GM12801 (cell line): ENCODE results near the gene GALNT9.

Source experiments
- TF ChIP-seq, protein P1 (sequence below): IDR thresholded peaks from one replicate; pipeline ENCODE4 v1.5.1; 2011; ENCODE audit warnings: control low read depth; ENCODE audit not compliant: insufficient read length; ENCODE audit errors: extremely low read depth

The GALNT9 gene

DNA sequence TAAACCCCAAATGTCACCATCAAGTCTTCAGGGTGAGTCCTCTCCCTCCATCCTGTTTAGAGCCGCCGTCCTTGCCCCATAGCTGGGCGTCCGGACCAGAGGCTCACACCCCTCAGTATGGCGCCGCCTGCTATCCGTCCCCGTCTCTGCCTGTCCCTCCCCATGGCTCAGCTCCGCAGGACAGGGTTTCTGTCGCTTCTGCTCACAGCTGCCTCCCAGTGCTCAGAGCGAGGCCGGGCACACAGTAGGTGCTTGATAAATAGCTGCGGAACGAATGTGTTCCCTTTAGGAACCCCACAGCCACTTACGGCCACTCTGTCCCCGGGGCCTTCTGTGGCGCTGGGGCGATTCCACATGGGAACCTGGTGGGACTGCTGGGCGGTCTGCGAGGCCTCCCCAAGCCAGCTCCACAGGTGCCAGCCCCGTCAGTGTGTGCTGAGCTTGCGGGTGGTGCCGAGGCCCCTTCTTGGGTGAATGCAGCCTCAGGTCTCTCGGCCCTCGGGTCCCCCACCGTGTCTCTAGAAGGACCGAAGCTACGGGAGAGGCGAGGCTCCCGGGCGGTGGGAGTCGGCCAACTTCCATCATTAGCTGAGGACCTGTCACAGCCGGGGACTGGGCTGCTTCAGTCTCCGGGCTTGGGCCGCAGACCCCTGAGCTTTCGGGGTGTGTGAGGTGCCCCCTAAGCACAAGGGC is 122.2 kb downstream of the GALNT9 start:
- TF ChIP-seq, protein P1, sequence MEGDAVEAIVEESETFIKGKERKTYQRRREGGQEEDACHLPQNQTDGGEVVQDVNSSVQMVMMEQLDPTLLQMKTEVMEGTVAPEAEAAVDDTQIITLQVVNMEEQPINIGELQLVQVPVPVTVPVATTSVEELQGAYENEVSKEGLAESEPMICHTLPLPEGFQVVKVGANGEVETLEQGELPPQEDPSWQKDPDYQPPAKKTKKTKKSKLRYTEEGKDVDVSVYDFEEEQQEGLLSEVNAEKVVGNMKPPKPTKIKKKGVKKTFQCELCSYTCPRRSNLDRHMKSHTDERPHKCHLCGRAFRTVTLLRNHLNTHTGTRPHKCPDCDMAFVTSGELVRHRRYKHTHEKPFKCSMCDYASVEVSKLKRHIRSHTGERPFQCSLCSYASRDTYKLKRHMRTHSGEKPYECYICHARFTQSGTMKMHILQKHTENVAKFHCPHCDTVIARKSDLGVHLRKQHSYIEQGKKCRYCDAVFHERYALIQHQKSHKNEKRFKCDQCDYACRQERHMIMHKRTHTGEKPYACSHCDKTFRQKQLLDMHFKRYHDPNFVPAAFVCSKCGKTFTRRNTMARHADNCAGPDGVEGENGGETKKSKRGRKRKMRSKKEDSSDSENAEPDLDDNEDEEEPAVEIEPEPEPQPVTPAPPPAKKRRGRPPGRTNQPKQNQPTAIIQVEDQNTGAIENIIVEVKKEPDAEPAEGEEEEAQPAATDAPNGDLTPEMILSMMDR: no peak

DNA sequence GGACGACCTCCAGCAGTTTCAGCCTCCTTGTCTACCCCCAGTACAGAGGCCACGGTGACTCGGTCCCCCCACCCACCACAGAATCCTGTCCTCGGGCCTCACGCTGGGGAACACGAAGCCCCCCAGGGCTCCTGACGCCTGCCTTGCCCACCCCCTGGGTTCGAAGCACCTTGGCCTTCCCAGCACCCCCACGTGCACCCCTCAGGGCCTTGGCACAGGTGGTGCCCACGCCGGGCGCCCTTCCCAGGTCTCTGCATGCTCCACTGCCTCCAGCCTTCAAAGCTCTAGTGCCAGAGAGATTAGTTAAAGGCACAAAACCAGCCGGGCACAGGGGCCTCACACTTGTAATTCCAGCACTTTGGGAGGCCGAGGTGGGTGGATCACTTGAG is 123.3 kb downstream of the GALNT9 start:
- TF ChIP-seq, protein P1: no peak

DNA sequence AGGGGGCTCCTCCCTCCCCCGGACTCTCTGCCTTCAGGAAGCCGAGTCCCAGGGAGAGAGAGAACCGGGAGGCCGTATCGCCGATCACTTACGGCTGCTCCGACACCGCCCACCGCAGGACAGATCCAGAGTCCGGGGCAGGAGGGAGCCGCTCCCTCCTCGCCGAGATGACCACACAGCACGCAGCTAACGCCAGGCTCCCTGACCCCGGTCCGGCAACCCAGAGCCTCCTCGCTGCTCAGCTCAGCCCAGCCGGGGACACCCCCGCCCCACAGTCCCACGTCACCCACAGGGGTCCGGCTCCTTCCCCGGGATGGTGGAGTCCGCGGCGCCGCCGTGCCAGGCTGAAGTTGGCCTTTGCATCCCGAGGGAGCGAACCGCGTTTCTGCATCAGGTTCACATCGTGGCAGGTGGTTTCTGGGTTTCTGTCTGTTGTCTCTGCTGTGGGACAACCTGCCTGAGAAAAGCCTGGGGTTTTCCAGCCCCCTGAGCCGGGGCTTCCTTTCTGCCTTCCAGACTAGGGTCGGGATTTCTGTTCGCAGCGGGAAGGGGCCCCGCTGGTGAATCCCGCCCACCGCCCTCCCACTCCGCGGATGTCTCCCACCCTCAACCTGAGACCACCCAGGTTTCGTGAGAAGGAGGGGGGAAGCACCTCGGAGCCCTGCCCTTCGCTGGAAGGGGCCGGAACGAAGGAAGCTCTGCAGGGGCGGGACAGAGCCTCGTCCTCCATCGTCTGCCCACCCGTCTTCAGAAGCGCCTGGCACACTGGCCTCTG is 123.9 kb downstream of the GALNT9 start:
- TF ChIP-seq, protein P1: no peak

DNA sequence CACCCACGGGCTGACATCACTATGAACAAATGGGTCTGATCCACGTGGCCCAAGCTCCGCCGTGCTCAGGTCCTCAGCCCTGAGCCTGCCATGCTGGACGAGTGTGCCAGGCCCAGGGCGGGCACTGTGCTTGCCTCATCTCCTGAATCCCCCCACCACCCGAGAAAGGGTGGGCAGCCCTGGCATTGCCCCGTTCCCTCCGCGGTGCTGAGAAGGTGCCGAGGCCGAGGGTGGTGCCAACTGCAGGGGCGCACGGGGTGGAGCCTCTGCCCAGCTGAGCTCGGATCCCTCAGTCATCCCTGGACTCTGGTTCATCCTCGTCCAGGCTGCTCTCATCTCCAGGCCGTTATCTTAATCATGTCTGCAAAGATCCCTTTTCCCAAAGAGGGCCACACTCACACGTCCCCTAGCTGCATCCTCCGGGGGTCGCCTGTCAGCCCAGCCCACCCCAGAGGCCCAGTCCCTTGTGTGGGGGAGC is 124.6 kb downstream of the GALNT9 start:
- TF ChIP-seq, protein P1: no peak

DNA sequence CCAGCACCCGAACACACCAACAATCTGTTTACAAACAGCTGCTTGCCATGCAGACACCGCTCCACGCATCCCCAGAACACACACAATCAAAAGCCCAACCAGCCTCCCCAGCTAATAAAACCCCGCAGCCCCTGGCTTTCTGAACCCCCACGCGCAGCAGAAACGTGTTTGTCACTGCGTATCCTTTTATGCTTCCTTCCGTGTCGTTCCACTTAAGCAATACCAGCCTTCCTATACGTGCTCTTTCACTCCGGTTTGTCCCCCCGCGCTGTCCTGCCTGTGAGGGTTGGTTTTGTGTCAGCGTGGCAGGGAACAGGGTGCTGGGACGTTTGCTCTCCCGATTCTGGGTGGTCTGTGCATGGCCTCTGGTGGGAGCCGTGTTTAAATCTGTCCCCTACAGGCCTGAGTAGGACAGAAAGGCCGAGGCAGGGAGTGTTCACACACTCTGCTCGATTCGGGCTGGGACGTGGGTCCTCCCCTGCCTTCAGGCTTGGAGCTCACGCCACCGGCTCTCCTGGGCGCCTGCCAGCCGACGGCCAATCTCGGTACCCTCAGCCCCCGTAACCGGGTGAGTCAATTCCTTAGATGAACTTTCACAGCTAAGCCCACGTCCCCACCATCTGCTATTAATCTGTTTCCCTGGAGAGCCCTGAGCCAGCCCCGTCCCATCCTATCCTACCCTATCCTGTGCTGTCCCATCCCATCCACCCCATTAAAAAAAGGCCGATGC is 125.2 kb downstream of the GALNT9 start:
- TF ChIP-seq, protein P1: no peak

DNA sequence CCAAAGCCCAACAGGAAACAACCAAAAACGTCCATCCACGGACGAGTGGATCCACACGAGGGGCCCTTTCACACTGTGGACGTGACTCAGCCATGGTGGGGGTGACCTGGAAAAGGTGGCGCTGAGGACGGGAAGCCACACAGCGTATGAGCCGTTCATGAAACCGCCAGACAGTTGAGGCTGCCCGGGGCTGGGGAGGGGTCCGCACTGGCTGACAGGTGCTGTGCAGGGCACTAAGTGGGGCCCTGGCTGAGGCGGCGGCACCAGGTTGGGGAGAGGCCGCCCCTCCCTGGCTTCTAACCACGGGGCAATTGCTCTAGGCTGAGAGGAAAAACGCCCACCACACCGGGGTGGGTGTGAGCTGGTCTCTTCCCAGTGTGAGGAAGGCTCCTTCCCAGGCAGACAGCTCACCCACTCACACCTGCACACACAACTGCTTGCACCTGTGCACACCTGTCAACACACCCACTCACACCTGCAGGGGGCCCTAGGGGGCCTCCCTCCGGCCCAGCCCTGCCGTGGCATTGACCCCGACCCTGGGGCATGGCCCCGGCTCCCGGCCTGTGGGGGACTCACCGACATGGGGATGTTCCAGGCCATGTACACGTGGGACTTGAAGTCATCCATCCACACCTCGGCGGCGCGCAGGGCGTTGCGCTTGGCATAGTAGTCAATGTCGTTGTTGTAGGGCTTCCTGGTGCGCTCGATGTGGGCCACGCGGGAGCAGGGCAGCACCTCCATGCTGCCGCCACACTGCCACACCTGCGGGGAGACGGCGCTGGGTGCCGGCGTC is 126.3 kb downstream of the GALNT9 start:
- TF ChIP-seq, protein P1: no peak
